ENCODE results near the gene GNAO1.
A peak's percentile ranks its signal among the peaks of the same experiment; 100 is the strongest.

GNAO1 gene

GRCh38 chr16:56351481-56351880, 160.2 kb downstream of the GNAO1 start:
- DNase-seq = no peak

GRCh38 chr16:56352351-56353053, 161.2 kb downstream of the GNAO1 start:
- no peak for DNase-seq

GRCh38 chr16:56353054-56353921, 162.0 kb downstream of the GNAO1 start:
- no peak for DNase-seq

- DNase-seq = no peak
Measured at GRCh38 chr16:56354016-56354415, 162.7 kb downstream of the GNAO1 start.

- DNase-seq = no peak
Measured at GRCh38 chr16:56354746-56355145, 163.5 kb downstream of the GNAO1 start.

- DNase-seq = no peak
Measured at GRCh38 chr16:56355221-56355620, 163.9 kb downstream of the GNAO1 start.

GRCh38 chr16:56355786-56356275, 164.5 kb downstream of the GNAO1 start:
- no peak for DNase-seq

GRCh38 chr16:56356276-56357240, 165.3 kb downstream of the GNAO1 start:
- peak; percentile 26 for DNase-seq

GRCh38 chr16:56357241-56357764, 166.0 kb downstream of the GNAO1 start:
- no peak for DNase-seq

GRCh38 chr16:56357765-56358322, 166.6 kb downstream of the GNAO1 start:
- no peak for DNase-seq

GRCh38 chr16:56360117-56361008, 169.1 kb downstream of the GNAO1 start:
- DNase-seq = no peak

GRCh38 chr16:56362057-56362655, 170.9 kb downstream of the GNAO1 start:
- DNase-seq = no peak

- no peak for DNase-seq
Measured at GRCh38 chr16:56362706-56363105, 171.4 kb downstream of the GNAO1 start.

- no peak for DNase-seq
Measured at GRCh38 chr16:56363181-56363716, 172.0 kb downstream of the GNAO1 start.

- no peak for DNase-seq
Measured at GRCh38 chr16:56363781-56364565, 172.7 kb downstream of the GNAO1 start.

- no peak for DNase-seq
Measured at GRCh38 chr16:56364865-56365264, 173.6 kb downstream of the GNAO1 start.

- no peak for DNase-seq
Measured at GRCh38 chr16:56365552-56365951, 174.3 kb downstream of the GNAO1 start.

GRCh38 chr16:56366945-56367344, 175.7 kb downstream of the GNAO1 start:
- no peak for DNase-seq

GRCh38 chr16:56367764-56368163, 176.5 kb downstream of the GNAO1 start:
- DNase-seq = no peak

- DNase-seq = peak; percentile 43
Measured at GRCh38 chr16:56368545-56368944, 177.3 kb downstream of the GNAO1 start.
